Right ventricle myocardium superior (tissue), 1 donor: ENCODE data around the gene CNKSR2. TPM values are rescaled to one million over a fixed set of nuclear protein-coding genes. Genes with fewer than 3 reads are reported as not detected.
"Not testable (repeated sequence)": the region's sequence is repeated elsewhere in the genome, so short reads cannot be mapped to it uniquely, and the experiment has no call there.

Source experiments
- ATAC-seq: fragments of 200-7000 bp; cut with Tn5 transposase; one replicate; pipeline ENCODE4 v1.9.1; 2020; ENCODE audit warnings: mild to moderate bottlenecking; ENCODE audit not compliant: poor library complexity
- DNase-seq: peaks from one replicate; pipeline ENCODE4 v3.0.0-alpha.2; 2020
- intact Hi-C: fragments of 100-400 bp; cut with DNase I; formaldehyde crosslinking; loops from one replicate; pipeline ENCODE4 v1.11.2; 2022
- total RNA-seq: library from RNA; stranded (reverse); fragmentation: NEBNext Ultra II Directional; extraction: Animal tissue kit (Norgen Biotek cat#: 25700); gene quantifications from one replicate; pipeline ENCODE4 v1.2.1, GENCODE V29; 2021
- donor health status: DM: no; HTN: yes; CAD: no; lungs with severe emphysema.

CNKSR2 gene
- total RNA-seq, 1 donor from 2014 or later, result 0.51 TPM

DNA sequence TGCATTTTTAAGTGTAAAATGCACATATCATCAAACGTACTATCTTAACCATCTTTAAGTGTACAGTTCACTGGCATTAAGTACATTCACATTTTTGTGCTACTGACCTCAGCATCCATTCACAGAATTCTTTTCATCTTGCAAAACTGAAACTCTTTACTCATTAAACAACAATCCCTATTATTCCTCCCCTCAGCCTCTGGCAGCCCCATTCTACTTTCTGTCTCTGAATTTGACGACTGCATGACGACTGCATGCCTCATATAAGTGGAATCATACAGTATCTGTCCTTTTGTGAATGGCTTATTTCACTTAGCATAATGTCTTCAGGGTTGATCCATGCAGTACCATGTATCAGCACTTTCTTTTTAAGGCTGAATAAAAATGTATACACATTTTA lies 38.7 kb downstream of the CNKSR2 start:
- ATAC-seq (no peak), DNase-seq (no peak)
- intact Hi-C loops, result no loop called here

GRCh38 chrX:21427086-21427485 lies 52.9 kb downstream of the CNKSR2 start:
- intact Hi-C loops, result no loop called here
- ATAC-seq (no peak), DNase-seq (no peak)

- DNase-seq (no peak), ATAC-seq (no peak)
- intact Hi-C loops, result no loop called here
Measured at GRCh38 chrX:21437036-21437435, 62.8 kb downstream of the CNKSR2 start.

DNA sequence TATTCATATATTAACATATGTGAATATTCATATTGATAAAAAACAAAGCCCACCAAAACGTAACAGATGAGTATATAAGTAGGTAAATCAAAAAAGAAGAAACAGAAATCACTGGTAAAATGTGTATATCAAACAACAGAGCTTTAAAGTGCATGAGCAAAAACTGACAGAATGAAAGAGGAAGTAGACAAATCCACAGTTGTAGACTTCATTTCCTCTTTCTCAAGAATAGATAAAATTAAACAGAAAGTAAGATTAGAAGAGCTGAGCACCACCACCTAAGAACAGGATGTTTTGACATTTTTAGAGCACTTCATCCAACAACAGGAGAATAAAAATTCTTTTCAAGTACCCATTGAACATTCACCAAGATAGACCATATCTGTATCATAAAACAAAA lies 64.6 kb downstream of the CNKSR2 start:
- ATAC-seq, result no peak
- no peak for DNase-seq
- intact Hi-C loops, result no loop called here

DNA sequence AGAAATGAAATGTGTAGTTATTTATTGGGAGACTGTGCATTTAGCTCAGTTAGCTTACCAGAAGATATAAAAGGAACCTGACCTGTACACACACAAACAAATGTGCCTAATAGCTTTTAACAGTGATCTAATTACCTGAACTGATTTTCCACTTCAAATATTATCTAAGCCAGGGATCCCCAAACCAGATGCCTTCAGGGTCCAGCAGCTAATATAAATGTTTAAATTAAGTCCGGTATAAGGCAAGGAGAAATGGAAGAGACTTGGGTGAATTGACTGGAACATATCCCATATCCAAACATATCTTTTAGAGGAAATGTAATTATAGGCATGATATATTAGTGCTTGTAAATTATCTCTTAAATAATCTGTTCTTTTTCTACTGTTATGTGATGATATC lies 66.7 kb downstream of the CNKSR2 start:
- DNase-seq, result no peak
- intact Hi-C loops, result no loop called here
- ATAC-seq, result no peak

- no peak for ATAC-seq
- intact Hi-C loops, result no loop called here
Measured at GRCh38 chrX:21457718-21458117, 83.5 kb downstream of the CNKSR2 start.

DNA sequence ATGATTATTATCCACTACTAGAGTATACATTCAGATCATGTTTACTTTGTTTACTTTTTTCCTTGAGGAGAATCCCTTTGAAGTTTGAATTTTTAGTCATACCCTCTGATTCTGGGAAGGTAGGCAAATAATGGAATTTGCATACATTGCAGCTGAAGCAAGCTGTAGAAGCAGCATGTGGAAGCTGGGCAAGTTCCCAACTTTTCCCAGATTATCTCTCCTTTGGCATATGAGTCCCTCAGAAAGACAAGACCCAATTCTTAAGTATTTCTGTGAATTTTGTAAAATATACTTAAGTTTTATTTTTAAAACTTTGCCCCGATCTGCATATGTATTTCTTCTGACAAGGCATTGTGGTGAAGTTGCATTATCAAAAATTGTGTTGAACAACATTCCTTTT lies 94.9 kb downstream of the CNKSR2 start:
- DNase-seq (no peak), ATAC-seq (no peak)
- intact Hi-C loops, result no loop called here

More at GRCh38 chrX:21457718-21458117, 83.5 kb downstream of the CNKSR2 start:
- DNase-seq, result no peak

DNA sequence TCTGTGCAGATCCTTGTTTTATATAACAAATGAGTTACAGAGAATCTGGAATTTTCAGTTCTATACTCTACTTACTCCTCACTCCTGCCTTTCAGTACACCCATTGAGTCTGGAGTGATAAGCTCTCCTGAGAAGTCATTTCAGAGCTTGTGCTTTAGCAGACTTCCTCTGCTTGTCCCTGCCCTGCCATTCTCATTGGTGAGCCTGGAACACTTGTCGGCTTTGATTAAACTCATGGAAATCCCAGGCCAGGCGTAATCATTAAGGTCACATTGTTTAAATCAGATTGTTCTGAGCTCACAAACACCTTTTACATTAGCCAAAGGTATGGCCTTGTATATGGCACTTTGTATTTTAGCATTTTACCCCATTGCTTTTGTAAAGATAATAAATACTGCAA lies 102.7 kb downstream of the CNKSR2 start:
- intact Hi-C loops, result no loop called here
- DNase-seq, result no peak
- no peak for ATAC-seq

- DNase-seq, result no peak
- ATAC-seq, result peak; percentile 51
- intact Hi-C loops, result loop anchor here (10.0 kb wide), 1 partner anchor 945 kb away; no protein-coding TSS in a partner anchor
Measured at GRCh38 chrX:21479695-21480270, 105.6 kb downstream of the CNKSR2 start.

- DNase-seq (no peak), ATAC-seq (no peak)
- intact Hi-C loops, result loop anchor here (10.0 kb wide), 1 partner anchor 947 kb away; no protein-coding TSS in a partner anchor
Measured at GRCh38 chrX:21481761-21482160, 107.5 kb downstream of the CNKSR2 start.

DNA sequence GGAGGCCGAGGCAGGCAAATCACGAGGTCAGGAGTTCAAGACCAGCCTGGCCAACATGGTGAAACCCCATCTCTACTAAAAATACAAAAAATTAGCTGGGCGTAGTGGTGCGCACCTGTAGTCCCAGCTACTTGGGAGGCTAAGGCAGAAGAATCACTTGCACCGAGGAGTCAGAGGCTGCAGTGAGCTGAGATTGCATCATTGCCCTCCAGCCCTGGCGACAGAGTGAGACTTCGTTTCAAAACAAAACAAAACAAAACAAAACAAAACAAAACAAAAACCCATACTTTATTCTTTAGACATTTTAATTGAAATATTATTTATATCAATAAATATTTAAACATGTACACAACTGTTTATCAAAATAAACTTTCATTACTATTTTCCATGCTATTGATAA lies 109.8 kb downstream of the CNKSR2 start:
- ATAC-seq, DNase-seq: not testable (repeated sequence)
- intact Hi-C loops, result loop anchor here (10.0 kb wide), 1 partner anchor 949 kb away; no protein-coding TSS in a partner anchor

DNA sequence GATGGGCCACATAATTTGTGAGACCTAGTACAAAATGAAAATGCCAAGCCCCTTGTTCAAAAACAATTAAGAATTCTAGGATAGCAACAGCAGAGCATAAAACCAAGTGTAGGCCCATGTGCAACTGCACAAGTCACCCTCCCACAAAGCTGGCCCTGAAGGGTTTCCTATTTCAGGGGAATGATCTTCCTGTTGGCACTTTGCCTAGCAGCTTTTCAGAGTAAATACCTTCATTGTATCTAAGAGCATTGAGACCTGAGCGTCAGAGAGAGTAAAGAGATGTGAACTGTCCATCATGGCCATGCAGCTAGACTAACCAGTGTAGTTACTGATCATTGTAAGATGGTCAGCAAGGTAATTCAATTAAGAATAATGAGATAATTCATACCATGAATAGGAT lies 113.6 kb downstream of the CNKSR2 start:
- ATAC-seq (no peak), DNase-seq (no peak)
- intact Hi-C loops, result loop anchor here (10.0 kb wide), 1 partner anchor 953 kb away; no protein-coding TSS in a partner anchor

GRCh38 chrX:21490341-21490740 lies 116.1 kb downstream of the CNKSR2 start:
- ATAC-seq, result no peak
- DNase-seq, result no peak
- intact Hi-C loops, result no loop called here

GRCh38 chrX:21493226-21493830 lies 119.1 kb downstream of the CNKSR2 start:
- ATAC-seq (no peak), DNase-seq (no peak)
- intact Hi-C loops, result no loop called here

DNA sequence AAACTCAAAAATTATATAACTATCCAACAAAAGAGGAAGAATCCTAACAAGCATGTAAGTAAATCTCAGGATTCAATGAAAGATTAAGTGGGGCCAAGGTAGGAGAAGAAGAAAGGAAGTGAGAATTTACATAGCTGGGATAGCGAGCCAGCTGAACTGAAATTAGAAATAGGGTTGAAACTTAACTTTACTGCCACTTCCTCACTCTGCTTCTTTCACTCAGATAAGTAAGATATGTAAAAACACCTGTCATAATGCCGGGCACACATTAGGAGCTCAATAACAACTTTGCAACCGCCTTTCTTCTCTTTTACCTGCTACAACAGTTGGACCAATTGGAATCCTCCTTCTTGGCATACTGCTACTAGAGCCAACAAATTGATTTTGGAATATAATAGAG lies 129.4 kb downstream of the CNKSR2 start:
- ATAC-seq (no peak), DNase-seq (no peak)
- intact Hi-C loops, result no loop called here

GRCh38 chrX:21509912-21510311 lies 135.7 kb downstream of the CNKSR2 start:
- intact Hi-C loops, result no loop called here
- no peak for ATAC-seq
- no peak for DNase-seq

GRCh38 chrX:21524008-21524407 lies 149.8 kb downstream of the CNKSR2 start:
- intact Hi-C loops, result no loop called here
- DNase-seq (no peak), ATAC-seq (no peak)

- intact Hi-C loops, result no loop called here
- no peak for ATAC-seq
- no peak for DNase-seq
Measured at GRCh38 chrX:21528076-21528475, 153.9 kb downstream of the CNKSR2 start.

GRCh38 chrX:21529771-21530170 lies 155.6 kb downstream of the CNKSR2 start:
- ATAC-seq, result no peak
- DNase-seq, result no peak
- intact Hi-C loops, result no loop called here

DNA sequence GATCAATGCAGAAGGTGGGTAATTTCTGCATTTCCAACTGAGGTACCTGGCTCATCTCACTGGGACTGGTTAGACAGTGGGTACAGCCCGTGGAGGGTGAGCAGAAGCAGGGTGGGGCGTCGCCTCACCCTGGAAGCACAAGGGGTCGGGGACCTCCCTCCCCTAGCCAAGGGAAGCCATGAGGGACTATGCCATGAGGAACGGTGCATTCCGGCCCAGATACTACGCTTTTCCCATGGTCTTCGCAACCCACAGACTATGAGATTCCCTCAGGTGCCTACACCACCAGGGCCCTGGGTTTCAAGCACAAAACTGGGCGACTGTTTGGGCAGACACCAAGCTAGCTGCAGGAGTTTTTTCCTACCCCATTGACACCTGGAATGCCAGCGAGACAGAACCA lies 170.4 kb downstream of the CNKSR2 start:
- DNase-seq, intact Hi-C loops: not testable (repeated sequence)

DNA sequence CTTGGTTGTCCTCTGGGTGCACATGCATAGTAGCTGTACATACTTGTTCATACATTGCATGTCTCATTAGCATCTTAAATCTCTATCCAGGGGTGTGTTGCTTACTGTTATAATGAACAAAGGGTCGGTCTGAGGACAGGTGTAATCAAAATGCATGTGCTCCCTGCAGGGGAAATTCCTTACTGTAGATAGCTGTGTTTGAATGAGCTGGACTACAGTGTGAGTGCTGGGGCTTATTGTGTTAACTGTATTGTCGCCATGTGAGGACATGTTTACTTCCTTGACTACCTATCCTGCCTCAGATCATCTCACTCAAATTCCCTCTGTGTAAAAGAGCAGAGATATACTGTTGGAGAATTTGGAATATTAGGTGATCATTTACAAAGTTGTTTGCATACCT lies 185.2 kb downstream of the CNKSR2 start:
- ATAC-seq (no peak), DNase-seq (no peak)
- intact Hi-C loops, result no loop called here

More for the DNA sequence above, 170.4 kb downstream of the CNKSR2 start:
- ATAC-seq, result not testable (repeated sequence)
